Measurements from ENCODE around the gene TTC21A. TPM values are rescaled to one million over a fixed set of nuclear protein-coding genes. Genes with fewer than 3 reads are reported as not detected.
"Not testable (repeated sequence)": the region's sequence is repeated elsewhere in the genome, so short reads cannot be mapped to it uniquely, and the experiment has no call there.

The TTC21A gene, protein sequence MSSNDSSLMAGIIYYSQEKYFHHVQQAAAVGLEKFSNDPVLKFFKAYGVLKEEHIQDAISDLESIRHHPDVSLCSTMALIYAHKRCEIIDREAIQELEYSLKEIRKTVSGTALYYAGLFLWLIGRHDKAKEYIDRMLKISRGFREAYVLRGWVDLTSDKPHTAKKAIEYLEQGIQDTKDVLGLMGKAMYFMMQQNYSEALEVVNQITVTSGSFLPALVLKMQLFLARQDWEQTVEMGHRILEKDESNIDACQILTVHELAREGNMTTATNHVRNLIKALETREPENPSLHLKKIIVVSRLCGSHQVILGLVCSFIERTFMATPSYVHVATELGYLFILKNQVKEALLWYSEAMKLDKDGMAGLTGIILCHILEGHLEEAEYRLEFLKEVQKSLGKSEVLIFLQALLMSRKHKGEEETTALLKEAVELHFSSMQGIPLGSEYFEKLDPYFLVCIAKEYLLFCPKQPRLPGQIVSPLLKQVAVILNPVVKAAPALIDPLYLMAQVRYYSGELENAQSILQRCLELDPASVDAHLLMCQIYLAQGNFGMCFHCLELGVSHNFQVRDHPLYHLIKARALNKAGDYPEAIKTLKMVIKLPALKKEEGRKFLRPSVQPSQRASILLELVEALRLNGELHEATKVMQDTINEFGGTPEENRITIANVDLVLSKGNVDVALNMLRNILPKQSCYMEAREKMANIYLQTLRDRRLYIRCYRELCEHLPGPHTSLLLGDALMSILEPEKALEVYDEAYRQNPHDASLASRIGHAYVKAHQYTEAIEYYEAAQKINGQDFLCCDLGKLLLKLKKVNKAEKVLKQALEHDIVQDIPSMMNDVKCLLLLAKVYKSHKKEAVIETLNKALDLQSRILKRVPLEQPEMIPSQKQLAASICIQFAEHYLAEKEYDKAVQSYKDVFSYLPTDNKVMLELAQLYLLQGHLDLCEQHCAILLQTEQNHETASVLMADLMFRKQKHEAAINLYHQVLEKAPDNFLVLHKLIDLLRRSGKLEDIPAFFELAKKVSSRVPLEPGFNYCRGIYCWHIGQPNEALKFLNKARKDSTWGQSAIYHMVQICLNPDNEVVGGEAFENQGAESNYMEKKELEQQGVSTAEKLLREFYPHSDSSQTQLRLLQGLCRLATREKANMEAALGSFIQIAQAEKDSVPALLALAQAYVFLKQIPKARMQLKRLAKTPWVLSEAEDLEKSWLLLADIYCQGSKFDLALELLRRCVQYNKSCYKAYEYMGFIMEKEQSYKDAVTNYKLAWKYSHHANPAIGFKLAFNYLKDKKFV (N-terminal part only)
- 1 to 10 TPM in 1 of 2 experiments, under 1 TPM in 1; 0.97 to 1.2 TPM for total RNA-seq

DNA sequence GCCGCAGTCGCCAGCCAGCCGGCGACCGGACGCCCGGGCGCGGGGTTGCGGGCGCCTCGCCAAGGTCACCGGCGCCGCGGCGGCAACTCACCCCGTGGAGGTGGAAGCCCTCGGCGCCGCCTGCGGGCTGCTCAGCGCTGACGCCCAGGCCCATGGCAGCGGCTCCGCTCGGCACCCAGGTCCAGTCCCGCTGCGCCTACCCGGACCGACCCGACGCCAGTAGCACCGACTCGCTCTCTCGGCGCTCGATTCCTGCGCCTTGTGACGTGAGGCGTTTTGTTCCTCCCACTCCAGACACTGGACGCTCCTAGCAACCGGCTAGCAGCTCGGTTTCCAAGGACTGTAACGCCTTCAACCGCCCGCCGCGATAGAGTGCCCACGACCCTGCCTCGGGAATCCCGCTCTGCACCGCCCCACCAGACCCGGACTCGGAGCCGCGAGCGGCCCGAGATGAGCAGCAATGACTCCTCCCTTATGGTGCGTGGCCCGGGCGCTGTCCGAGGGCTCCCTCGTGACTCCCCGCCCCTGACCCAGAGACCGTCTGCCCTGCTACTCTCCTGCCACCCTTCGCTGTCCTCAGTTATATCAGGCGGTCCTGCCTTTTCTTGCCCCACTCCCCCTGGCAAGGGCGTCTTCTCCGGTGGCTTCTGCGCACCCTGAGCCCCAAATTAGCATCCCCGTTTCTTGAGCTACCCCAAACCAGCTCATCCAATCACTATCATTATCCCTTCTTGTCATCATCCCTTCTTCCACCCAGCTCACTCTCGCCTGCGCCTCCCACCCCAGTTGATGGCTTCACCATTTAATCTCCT lies at the start of gene TTC21A, which contains the start of gene GORASP1:
TTC21A (plus strand) TSS at position 293 of the 812 bp plus-strand sequence; CDS start at position 451, 158 bp downstream.
GORASP1 (minus strand) TSS at position 240 of the 812 bp plus-strand sequence; CDS start at position 154, 86 bp downstream.
- Mint-ChIP-seq H3K27me3 (ENCODE audit: low read depth) (peaks cover 32% of the 10 kb centered on the region), H3K4me3 (peak within 1 kb of the TSS; percentile 88), H3K36me3 (ENCODE audit: low read depth) (no peaks in the 10 kb centered on the region), H3K9me3 (ENCODE audit: insufficient read depth) (no peaks in the 10 kb centered on the region), H3K27ac (peak within 1 kb of the TSS; percentile 81), H3K4me1 (ENCODE audit: low read depth) (peaks cover 40% of the 10 kb centered on the region)
- POLR2A ChIA-PET = interaction anchor here (0.7 to 1.4 kb wide), 5 partner anchors 10 to 277 kb away, joined by 3 to 5 read pairs (median 3); no protein-coding TSS in a partner anchor
- peak; percentile 72 for DNase-seq
- peak; percentile 70 for ATAC-seq
- CTCF ChIA-PET = interaction anchor here (0.6 to 8.6 kb wide), 9 partner anchors 12 to 184 kb away, joined by 3 to 59 read pairs (median 3); partner anchors contain the start of genes SCN11A and WDR48

DNA sequence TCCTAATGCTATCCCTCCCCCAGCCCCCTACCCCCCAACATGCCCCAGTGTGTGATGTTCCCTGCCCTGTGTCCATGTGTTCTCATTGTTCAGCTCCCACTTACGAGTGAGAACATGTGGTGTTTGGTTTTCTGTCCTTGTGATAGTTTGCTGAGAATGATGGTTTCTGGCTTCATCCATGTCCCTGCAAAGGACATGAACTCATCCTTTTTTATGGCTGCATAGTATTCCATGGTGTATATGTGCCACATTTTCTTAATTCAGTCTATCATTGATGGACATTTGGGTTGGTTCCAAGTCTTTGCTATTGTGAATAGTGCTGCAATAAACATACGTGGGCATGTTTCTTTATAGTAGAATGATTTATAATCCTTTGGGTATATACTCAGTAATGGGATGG lies 46.3 kb upstream of the TTC21A start:
- H3K27me3 Mint-ChIP-seq (ENCODE audit: low read depth); DNase-seq; ATAC-seq; POLR2A ChIA-PET; H3K4me1 Mint-ChIP-seq (ENCODE audit: low read depth); H3K9me3 Mint-ChIP-seq (ENCODE audit: insufficient read depth); H3K27ac Mint-ChIP-seq; H3K4me3 Mint-ChIP-seq; H3K36me3 Mint-ChIP-seq (ENCODE audit: low read depth): not testable (repeated sequence)
- CTCF ChIA-PET = interaction anchor here (1.6 kb wide), 1 partner anchor 20 kb away, joined by 3 read pairs; no protein-coding TSS in a partner anchor

DNA sequence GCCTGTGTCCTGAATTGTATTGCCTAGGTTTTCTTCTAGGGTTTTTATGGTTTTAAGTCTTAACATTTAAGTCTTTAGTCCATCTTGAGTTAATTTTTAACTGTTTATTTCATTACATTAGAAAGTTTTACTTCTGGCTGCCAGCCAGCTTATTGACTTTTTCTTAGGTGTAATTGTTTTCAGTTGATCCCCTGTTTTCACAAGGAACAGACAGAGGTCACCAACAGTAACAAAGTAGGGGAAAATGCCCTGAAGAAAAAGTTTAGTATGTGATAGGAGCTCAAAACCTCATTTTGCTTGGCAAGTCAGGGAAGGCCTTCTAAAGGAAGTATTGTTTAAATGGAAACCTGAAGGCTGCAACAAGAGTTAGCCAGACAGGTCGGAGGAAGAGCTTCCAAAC lies 45.3 kb upstream of the TTC21A start:
- DNase-seq (no peak), ATAC-seq (no peak)
- Mint-ChIP-seq H3K27ac (no peak overlapping the region), H3K4me3 (no peak overlapping the region), H3K36me3 (ENCODE audit: low read depth) (peaks cover 4% of the 10 kb centered on the region), H3K27me3 (ENCODE audit: low read depth) (no peaks in the 10 kb centered on the region), H3K9me3 (ENCODE audit: insufficient read depth) (peaks cover 3% of the 10 kb centered on the region), H3K4me1 (ENCODE audit: low read depth) (peaks cover 5% of the 10 kb centered on the region)
- CTCF ChIA-PET = interaction anchor here (1.0 to 1.6 kb wide), 3 partner anchors 19 to 230 kb away, joined by 3 to 4 read pairs (median 3); no protein-coding TSS in a partner anchor
- POLR2A ChIA-PET = no interaction called here

DNA sequence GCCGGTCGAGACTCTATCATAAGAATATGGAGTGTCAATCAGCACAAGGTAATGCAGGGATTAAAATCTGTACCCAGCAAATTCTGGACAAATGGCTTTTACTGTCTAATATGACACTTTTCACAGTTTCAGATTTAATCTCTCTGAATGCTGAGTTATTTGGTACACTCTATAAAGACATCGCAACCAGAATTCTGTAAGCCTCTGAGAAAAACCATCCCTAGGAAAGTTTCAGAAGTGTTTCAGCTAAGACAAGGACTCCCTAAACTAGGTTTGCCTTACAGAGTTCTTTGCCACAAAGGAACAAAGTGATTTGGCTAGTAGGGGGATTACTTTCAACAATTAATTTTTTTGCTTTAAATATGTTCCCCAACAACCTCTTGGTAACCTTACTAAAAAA lies 44.3 kb upstream of the TTC21A start:
- Mint-ChIP-seq H3K9me3 (ENCODE audit: insufficient read depth) (peaks cover 3% of the 10 kb centered on the region), H3K4me3 (no peak overlapping the region), H3K36me3 (ENCODE audit: low read depth) (peaks cover 4% of the 10 kb centered on the region), H3K4me1 (ENCODE audit: low read depth) (peaks cover 5% of the 10 kb centered on the region), H3K27ac (no peak overlapping the region), H3K27me3 (ENCODE audit: low read depth) (no peaks in the 10 kb centered on the region)
- CTCF ChIA-PET = interaction anchor here (1.0 to 1.6 kb wide), 3 partner anchors 18 to 229 kb away, joined by 3 to 4 read pairs (median 3); no protein-coding TSS in a partner anchor
- no peak for DNase-seq
- no peak for ATAC-seq
- POLR2A ChIA-PET = no interaction called here

DNA sequence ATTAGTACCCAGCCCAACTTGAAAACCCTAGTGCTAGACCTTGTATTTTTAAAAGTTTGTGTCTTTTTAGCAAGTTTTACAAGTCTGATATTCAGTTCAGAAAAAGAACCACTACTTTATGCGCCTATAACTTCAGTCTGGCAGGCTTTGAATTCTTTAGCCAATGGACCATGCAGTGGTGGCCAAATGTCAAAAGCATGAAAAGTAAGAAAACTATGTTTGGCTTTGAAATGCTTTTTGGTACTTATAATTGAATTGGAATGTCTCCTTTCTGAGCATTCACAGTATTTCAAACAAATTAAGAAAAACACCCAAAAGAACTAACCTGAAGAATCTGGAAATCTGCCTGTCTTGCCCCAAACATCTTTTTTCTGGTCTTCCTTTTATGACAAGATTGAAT lies 42.8 kb upstream of the TTC21A start:
- H3K9me3 Mint-ChIP-seq (ENCODE audit: insufficient read depth) = peaks cover 3% of the 10 kb centered on the region
- DNase-seq (no peak), ATAC-seq (no peak)
- H3K4me1 Mint-ChIP-seq (ENCODE audit: low read depth) = peaks cover 5% of the 10 kb centered on the region
- H3K4me3 Mint-ChIP-seq = no peak overlapping the region
- no peaks in the 10 kb centered on the region for H3K27me3 Mint-ChIP-seq (ENCODE audit: low read depth)
- CTCF ChIA-PET = interaction anchor here (0.9 to 1.5 kb wide), 3 partner anchors 16 to 343 kb away, joined by 3 to 6 read pairs (median 4); no protein-coding TSS in a partner anchor
- H3K27ac Mint-ChIP-seq = no peak overlapping the region
- H3K36me3 Mint-ChIP-seq (ENCODE audit: low read depth) = peaks cover 4% of the 10 kb centered on the region
- POLR2A ChIA-PET = no interaction called here

DNA sequence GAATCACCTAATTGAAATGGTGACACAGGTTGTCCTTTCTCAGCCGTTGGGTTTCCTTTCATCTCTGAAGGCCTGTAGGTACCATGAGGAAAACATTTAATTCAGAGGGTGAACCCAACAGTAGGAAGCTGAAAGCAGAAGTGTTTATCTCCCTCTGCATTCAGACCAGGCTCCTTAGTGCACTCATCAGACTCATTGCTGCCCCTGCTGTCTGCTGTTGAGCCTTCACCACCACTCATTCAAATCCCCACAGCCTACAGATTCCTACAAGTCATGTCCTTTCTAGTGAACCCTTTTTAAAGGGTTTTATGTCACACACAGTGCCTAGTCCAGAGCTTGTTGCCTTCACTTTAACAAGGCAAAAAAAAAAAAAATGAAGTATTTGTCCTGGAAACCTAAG lies 42.3 kb upstream of the TTC21A start:
- ATAC-seq = peak; percentile 83
- peaks cover 2% of the 10 kb centered on the region for H3K9me3 Mint-ChIP-seq (ENCODE audit: insufficient read depth)
- ChIA-PET POLR2A (no interaction called here), CTCF (interaction anchor here (0.9 to 1.5 kb wide), 4 partner anchors 17 to 343 kb away, joined by 3 to 6 read pairs (median 4); no protein-coding TSS in a partner anchor)
- peaks cover 5% of the 10 kb centered on the region for H3K4me1 Mint-ChIP-seq (ENCODE audit: low read depth)
- DNase-seq = peak; percentile 33
- H3K36me3 Mint-ChIP-seq (ENCODE audit: low read depth) = peaks cover 6% of the 10 kb centered on the region
- H3K27me3 Mint-ChIP-seq (ENCODE audit: low read depth) = no peaks in the 10 kb centered on the region
- no peak overlapping the region for H3K4me3 Mint-ChIP-seq
- H3K27ac Mint-ChIP-seq = no peak overlapping the region

DNA sequence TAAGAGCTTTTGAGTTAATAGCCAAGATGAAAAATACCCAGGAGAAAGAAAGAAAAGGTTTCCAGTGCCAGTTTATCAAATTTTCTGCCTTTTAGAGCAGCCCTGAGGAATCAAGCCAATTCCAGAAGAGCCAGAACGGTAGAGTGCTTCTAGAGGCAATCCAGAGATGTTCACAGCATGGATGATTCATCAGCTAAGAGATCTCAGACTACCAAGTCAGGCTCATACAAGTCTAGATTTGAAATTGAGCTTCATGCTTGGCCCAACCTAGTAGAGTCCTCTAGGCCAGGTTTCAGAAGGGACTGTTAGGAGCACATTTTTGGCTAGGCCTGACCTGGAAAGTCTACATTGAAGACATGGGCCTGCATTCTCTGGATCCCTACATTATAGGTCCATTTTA lies 40.2 kb upstream of the TTC21A start:
- H3K9me3 Mint-ChIP-seq (ENCODE audit: insufficient read depth) = no peaks in the 10 kb centered on the region
- peaks cover 3% of the 10 kb centered on the region for H3K4me1 Mint-ChIP-seq (ENCODE audit: low read depth)
- no peak overlapping the region for H3K27ac Mint-ChIP-seq
- no peak overlapping the region for H3K4me3 Mint-ChIP-seq
- ChIA-PET CTCF (interaction anchor here (1.2 to 2.1 kb wide), 2 partner anchors 20 to 221 kb away, joined by 4 to 5 read pairs; no protein-coding TSS in a partner anchor), POLR2A (no interaction called here)
- ATAC-seq = no peak
- no peak for DNase-seq
- peaks cover 12% of the 10 kb centered on the region for H3K36me3 Mint-ChIP-seq (ENCODE audit: low read depth)
- no peaks in the 10 kb centered on the region for H3K27me3 Mint-ChIP-seq (ENCODE audit: low read depth)

DNA sequence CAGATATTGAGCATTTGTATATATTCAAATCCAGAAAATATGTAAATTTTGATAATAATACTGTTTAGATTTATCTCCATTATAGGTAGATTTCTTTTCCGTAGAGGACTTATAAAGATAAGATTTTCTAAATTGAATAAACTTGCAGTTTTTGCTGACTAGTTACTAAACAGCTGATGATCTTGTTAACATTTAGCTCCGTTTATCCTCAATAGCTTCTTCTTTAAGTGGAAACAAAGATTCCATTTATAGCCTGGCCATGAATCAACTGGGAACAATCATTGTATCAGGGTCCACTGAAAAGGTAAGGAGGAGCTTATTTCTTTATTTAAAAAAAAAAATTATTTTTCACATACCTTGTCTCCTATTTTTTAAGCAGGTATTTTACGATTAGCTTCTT lies 38.9 kb upstream of the TTC21A start:
- POLR2A ChIA-PET = interaction anchor here (0.7 kb wide), 1 partner anchor 57 kb away, joined by 3 read pairs; no protein-coding TSS in a partner anchor
- CTCF ChIA-PET = interaction anchor here (1.1 to 2.1 kb wide), 3 partner anchors 13 to 220 kb away, joined by 3 to 5 read pairs (median 4); no protein-coding TSS in a partner anchor

DNA sequence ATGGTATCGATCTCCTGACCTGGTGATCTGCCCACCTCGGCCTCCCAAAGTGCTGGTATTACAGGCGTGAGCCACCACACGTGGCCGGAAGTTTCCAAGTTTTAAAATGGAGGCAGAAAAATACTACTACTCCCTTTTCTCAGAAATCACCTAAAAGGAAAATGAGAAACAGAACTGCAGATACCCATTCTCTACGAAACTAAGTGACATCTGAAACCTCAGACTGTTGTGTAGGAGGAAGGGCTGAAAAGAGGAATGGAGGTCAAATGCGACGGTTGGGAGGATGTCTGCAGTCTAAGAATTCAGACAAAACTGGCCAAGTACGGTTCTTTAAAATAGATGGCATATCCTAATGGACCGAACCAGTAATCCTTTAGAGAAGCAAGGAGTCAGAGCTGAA lies 31.6 kb upstream of the TTC21A start:
- Mint-ChIP-seq H3K4me3 (no peak overlapping the region), H3K27ac (no peak overlapping the region), H3K27me3 (ENCODE audit: low read depth) (no peaks in the 10 kb centered on the region), H3K36me3 (ENCODE audit: low read depth) (peaks cover 24% of the 10 kb centered on the region), H3K4me1 (ENCODE audit: low read depth) (peaks cover 4% of the 10 kb centered on the region), H3K9me3 (ENCODE audit: insufficient read depth) (no peaks in the 10 kb centered on the region)
- DNase-seq (no peak), ATAC-seq (no peak)
- POLR2A ChIA-PET = no interaction called here
- CTCF ChIA-PET = interaction anchor here (2.5 kb wide), 1 partner anchor 216 kb away, joined by 8 read pairs; no protein-coding TSS in a partner anchor

More for the DNA sequence above, 38.9 kb upstream of the TTC21A start:
- H3K27me3 Mint-ChIP-seq (ENCODE audit: low read depth) = no peaks in the 10 kb centered on the region
- no peak overlapping the region for H3K4me3 Mint-ChIP-seq
- ATAC-seq (no peak), DNase-seq (no peak)
- H3K27ac Mint-ChIP-seq = no peak overlapping the region
- peaks cover 3% of the 10 kb centered on the region for H3K4me1 Mint-ChIP-seq (ENCODE audit: low read depth)
- H3K36me3 Mint-ChIP-seq (ENCODE audit: low read depth) = peaks cover 15% of the 10 kb centered on the region
- no peaks in the 10 kb centered on the region for H3K9me3 Mint-ChIP-seq (ENCODE audit: insufficient read depth)

DNA sequence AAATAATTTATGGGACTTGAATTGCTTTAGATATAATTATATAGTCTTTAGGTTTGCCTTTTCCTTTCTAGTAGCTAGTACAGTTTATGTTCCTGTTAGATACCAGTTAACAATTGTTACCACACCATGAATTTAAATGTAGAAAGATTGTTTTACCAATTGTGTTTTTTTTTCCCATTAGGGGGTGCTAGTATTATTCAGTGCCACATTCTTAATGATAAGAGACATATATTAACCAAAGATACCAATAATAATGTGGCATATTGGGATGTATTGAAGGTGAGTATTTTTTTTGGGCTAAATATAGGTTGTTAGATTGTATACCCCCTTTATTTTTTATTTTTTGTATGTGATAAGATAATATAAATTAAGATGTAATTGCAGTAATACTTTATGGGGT lies 27.9 kb upstream of the TTC21A start:
- CTCF ChIA-PET = no interaction called here
- Mint-ChIP-seq H3K4me1 (ENCODE audit: low read depth) (peaks cover 4% of the 10 kb centered on the region), H3K27ac (no peak overlapping the region)

More for the DNA sequence above, 27.9 kb upstream of the TTC21A start:
- Mint-ChIP-seq H3K4me3 (no peak overlapping the region), H3K27me3 (ENCODE audit: low read depth) (no peaks in the 10 kb centered on the region), H3K36me3 (ENCODE audit: low read depth) (peaks cover 23% of the 10 kb centered on the region), H3K9me3 (ENCODE audit: insufficient read depth) (no peaks in the 10 kb centered on the region)
- DNase-seq = no peak
- no peak for ATAC-seq
- POLR2A ChIA-PET = no interaction called here
